ENCODE measurements around the gene GNAO1. TPM values are rescaled to one million over a fixed set of nuclear protein-coding genes. Genes with fewer than 3 reads are reported as not detected.

GNAO1 gene
- total and polyA plus RNA-seq, 9 donors: 0.72 to 5.6 (median 2.7) TPM

- no peak for DNase-seq
- H3K4me3 ChIP-seq: no peak overlapping the region
- 63 to 69% (median 66%) methylated on average over 11 of the region's 11 CpGs for WGBS, 3 donors
- intact Hi-C loops (cut with DNase I): no loop called here
- H3K4me1 ChIP-seq (ENCODE audit: insufficient read depth): no peaks in the 10 kb centered on the region
- TF ChIP-seq POLR2A (IDR thresholded peaks at IDR 0.05): no peak
- no peak for TF ChIP-seq EP300 (IDR thresholded peaks at IDR 0.05)
- no peak for TF ChIP-seq CTCF (IDR thresholded peaks at IDR 0.05)
- no peaks in the 10 kb centered on the region for H3K36me3 ChIP-seq
- H3K27ac ChIP-seq: no peak overlapping the region
- no peaks in the 10 kb centered on the region for H3K9me3 ChIP-seq
- H3K27me3 ChIP-seq: no peaks in the 10 kb centered on the region
Observed at GRCh38 chr16:56331399-56331798, 140.1 kb downstream of the GNAO1 start.

- Histone ChIP-seq H3K4me1 (ENCODE audit: insufficient read depth) (no peaks in the 10 kb centered on the region), H3K4me3 (no peak overlapping the region), H3K27me3 (no peaks in the 10 kb centered on the region), H3K9me3 (no peaks in the 10 kb centered on the region), H3K27ac (no peak overlapping the region), H3K36me3 (no peaks in the 10 kb centered on the region)
- no peak for TF ChIP-seq EP300 (IDR thresholded peaks at IDR 0.05)
- TF ChIP-seq POLR2A (IDR thresholded peaks at IDR 0.05): no peak
- TF ChIP-seq CTCF (IDR thresholded peaks at IDR 0.05): no peak
- no peak for DNase-seq
- intact Hi-C loops (cut with DNase I): no loop called here
- 70 to 76% (median 75%) methylated on average over 8 of the region's 8 CpGs for WGBS, 3 donors
Observed at GRCh38 chr16:56331915-56332314, 140.6 kb downstream of the GNAO1 start.

- DNase-seq: peak; percentile 28 to 70 (median 44)
- no peak overlapping the region for H3K4me3 ChIP-seq
- 45 to 54% (median 47%) methylated on average over 16 of the region's 16 CpGs for WGBS, 3 donors
- no peaks in the 10 kb centered on the region for H3K4me1 ChIP-seq (ENCODE audit: insufficient read depth)
- no peaks in the 10 kb centered on the region for H3K27me3 ChIP-seq
- no peaks in the 10 kb centered on the region for H3K36me3 ChIP-seq
- intact Hi-C loops (cut with DNase I): no loop called here
- TF ChIP-seq POLR2A (IDR thresholded peaks at IDR 0.05) (no peak), CTCF (IDR thresholded peaks at IDR 0.05) (no peak), EP300 (IDR thresholded peaks at IDR 0.05) (no peak)
- H3K27ac ChIP-seq: no peak overlapping the region
- no peaks in the 10 kb centered on the region for H3K9me3 ChIP-seq
Observed at GRCh38 chr16:56332464-56333079, 141.3 kb downstream of the GNAO1 start.

- H3K9me3 ChIP-seq: no peaks in the 10 kb centered on the region
- 84 to 87% (median 86%) methylated on average over 9 of the region's 9 CpGs for WGBS, 3 donors
- DNase-seq: no peak
- H3K27me3 ChIP-seq: no peaks in the 10 kb centered on the region
- intact Hi-C loops (cut with DNase I): no loop called here
- no peak overlapping the region for H3K4me3 ChIP-seq
- TF ChIP-seq EP300 (IDR thresholded peaks at IDR 0.05): no peak
- no peak for TF ChIP-seq CTCF (IDR thresholded peaks at IDR 0.05)
- no peak overlapping the region for H3K27ac ChIP-seq
- no peaks in the 10 kb centered on the region for H3K4me1 ChIP-seq (ENCODE audit: insufficient read depth)
- H3K36me3 ChIP-seq: no peaks in the 10 kb centered on the region
Observed at GRCh38 chr16:56334761-56335160, 143.5 kb downstream of the GNAO1 start.
